Measurements from ENCODE around the gene APOA4.

DNA sequence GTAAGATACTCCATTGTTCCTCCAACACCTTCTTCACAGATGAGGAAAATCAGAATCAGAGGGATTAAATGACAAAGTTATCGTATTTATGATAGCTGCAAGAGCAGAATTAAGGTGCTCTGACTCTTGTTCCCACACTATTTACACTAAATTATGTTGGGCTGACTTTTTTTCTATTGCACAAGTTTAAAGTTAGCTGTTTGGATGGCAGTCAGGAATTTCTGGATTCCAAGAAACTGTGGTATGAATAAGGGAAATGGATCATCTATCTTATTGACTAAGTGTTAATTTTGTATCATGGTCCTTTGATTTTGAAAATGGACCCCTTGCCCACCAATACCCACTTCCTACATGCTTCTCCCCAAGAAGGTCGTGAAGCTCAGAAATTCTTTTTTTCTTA is 34.2 kb upstream of the APOA4 start:
- TF ChIP-seq POLR2A (IDR thresholded peaks at IDR 0.05; ENCODE audit: low read length) (no peak), RNF2 (IDR thresholded peaks at IDR 0.05; ENCODE audit: borderline replicate concordance, low read depth) (no peak)
- TF ChIP-seq, protein P1, sequence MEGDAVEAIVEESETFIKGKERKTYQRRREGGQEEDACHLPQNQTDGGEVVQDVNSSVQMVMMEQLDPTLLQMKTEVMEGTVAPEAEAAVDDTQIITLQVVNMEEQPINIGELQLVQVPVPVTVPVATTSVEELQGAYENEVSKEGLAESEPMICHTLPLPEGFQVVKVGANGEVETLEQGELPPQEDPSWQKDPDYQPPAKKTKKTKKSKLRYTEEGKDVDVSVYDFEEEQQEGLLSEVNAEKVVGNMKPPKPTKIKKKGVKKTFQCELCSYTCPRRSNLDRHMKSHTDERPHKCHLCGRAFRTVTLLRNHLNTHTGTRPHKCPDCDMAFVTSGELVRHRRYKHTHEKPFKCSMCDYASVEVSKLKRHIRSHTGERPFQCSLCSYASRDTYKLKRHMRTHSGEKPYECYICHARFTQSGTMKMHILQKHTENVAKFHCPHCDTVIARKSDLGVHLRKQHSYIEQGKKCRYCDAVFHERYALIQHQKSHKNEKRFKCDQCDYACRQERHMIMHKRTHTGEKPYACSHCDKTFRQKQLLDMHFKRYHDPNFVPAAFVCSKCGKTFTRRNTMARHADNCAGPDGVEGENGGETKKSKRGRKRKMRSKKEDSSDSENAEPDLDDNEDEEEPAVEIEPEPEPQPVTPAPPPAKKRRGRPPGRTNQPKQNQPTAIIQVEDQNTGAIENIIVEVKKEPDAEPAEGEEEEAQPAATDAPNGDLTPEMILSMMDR (IDR thresholded peaks at IDR 0.05) = no peak
- TF ChIP-seq, protein P2, sequence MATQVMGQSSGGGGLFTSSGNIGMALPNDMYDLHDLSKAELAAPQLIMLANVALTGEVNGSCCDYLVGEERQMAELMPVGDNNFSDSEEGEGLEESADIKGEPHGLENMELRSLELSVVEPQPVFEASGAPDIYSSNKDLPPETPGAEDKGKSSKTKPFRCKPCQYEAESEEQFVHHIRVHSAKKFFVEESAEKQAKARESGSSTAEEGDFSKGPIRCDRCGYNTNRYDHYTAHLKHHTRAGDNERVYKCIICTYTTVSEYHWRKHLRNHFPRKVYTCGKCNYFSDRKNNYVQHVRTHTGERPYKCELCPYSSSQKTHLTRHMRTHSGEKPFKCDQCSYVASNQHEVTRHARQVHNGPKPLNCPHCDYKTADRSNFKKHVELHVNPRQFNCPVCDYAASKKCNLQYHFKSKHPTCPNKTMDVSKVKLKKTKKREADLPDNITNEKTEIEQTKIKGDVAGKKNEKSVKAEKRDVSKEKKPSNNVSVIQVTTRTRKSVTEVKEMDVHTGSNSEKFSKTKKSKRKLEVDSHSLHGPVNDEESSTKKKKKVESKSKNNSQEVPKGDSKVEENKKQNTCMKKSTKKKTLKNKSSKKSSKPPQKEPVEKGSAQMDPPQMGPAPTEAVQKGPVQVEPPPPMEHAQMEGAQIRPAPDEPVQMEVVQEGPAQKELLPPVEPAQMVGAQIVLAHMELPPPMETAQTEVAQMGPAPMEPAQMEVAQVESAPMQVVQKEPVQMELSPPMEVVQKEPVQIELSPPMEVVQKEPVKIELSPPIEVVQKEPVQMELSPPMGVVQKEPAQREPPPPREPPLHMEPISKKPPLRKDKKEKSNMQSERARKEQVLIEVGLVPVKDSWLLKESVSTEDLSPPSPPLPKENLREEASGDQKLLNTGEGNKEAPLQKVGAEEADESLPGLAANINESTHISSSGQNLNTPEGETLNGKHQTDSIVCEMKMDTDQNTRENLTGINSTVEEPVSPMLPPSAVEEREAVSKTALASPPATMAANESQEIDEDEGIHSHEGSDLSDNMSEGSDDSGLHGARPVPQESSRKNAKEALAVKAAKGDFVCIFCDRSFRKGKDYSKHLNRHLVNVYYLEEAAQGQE (IDR thresholded peaks at IDR 0.05) = no peak
- TF ChIP-seq, protein P3, sequence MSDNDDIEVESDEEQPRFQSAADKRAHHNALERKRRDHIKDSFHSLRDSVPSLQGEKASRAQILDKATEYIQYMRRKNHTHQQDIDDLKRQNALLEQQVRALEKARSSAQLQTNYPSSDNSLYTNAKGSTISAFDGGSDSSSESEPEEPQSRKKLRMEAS (IDR thresholded peaks at IDR 0.05) = no peak
